ENCODE results near the gene SSBP2.
"Not testable (repeated sequence)": the region's sequence is repeated elsewhere in the genome, so short reads cannot be mapped to it uniquely, and the experiment has no call there.

SSBP2 gene

DNA sequence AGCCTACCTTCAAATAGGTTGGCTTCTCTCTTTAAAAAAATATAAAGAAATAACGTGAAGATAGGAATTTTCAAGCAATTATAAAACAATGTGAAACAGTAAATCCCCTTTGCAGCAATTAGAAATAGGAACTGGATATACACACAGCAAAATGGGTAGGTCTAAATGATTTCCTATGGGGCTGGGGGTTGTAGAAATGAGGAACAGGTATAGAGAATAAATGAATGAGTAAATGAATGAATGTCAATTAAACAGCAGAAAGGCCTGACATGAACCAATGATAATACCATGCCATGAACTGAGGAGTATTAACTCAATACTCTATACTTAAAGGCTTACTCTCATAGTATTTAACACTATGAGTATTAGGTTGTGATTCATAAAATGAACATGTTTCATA is 21.6 kb downstream of the SSBP2 start:
- DNase-seq (ENCODE audit: low read depth, low spot score), result no peak

DNA sequence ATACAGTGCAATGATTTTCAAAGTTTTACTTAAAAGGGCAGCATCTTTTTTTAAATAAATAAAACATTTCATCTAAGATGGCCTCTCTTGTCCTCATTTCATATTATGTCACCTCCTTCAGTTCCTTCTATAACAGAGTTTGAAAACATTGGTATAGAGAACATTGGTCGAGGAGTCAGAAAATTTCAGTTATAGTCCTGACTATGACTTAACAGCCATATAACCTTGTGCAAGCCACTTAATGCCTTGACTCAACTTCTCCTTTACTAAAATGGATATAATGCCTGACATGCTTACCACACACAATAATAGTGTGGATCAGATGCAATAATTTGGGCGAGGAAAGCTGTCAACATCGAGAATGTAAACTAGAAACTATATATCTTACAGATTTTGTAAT is 22.6 kb downstream of the SSBP2 start:
- DNase-seq (ENCODE audit: low read depth, low spot score), result no peak

DNA sequence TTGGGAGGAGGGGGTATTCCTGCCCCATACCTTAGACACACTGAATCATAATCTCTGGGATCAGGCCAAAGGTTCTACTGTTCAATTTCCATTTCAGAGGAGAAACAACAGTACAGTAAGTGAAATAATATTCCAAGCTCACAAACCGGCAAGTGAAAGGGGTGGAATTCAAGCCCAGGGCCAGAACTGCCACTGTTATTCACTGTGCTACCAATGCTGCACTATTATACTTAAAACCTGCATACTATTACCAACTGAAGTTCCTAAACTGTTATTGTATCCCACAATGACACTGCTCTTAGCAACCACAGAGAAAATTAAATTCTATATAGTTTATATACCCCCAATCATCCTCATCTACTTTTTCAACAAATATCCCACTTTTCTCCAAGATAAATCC is 24.6 kb downstream of the SSBP2 start:
- DNase-seq (ENCODE audit: low read depth, low spot score), result no peak

DNA sequence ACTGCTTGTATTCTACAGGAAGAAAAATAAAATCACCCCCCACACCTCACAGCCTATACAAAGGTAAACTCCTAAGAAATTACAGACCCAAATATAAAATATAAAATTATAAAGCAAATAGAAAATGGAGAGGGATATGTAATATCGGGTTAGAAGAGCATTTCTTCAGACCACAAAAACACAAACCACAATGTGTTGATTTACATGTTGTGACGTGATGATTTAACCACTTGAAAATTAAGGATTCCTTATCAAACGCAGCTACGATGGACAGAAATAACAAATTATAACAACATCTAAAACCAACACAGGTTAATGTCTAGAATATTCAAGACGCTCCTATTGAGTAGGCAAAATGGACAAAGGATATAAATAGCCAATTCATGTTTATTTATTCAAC is 26.3 kb downstream of the SSBP2 start:
- no peak for DNase-seq (ENCODE audit: low read depth, low spot score)

DNA sequence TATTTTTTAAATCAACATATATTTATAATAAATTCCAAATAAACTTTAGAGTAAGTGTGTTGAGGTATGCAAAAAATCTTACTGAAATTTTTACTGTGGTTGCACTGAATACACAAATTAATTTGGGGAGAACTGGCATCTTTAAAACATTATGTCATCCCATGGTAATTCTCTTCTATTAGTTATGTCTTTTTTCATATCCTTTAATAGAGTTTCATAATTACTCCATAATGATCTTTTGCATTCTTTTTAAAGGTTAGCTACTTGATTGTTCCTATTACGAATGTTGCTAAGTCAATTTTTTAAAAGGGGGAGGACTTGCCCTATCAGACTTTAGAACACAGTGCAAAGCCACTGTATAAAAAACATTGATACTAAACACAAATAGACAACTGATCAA is 26.8 kb downstream of the SSBP2 start:
- no peak for DNase-seq (ENCODE audit: low read depth, low spot score)

DNA sequence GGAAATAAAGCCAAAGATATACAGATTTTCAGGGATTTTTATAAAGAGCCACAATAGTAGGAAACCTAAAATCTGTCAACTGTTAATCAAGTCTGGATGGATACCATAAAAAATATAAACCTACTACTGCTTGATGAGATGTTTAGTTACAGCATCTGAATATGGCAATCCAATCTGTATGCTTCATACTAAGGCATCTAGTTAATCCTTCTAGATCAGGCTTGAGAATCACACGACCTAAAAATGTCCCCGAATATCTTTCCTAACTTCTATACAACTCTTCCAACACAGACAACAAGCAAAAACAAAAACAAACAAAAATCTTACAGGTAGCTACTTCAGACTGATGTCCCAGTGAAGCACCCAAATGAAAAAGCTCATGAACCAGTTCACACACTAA is 29.8 kb downstream of the SSBP2 start:
- no peak for DNase-seq (ENCODE audit: low read depth, low spot score)

DNA sequence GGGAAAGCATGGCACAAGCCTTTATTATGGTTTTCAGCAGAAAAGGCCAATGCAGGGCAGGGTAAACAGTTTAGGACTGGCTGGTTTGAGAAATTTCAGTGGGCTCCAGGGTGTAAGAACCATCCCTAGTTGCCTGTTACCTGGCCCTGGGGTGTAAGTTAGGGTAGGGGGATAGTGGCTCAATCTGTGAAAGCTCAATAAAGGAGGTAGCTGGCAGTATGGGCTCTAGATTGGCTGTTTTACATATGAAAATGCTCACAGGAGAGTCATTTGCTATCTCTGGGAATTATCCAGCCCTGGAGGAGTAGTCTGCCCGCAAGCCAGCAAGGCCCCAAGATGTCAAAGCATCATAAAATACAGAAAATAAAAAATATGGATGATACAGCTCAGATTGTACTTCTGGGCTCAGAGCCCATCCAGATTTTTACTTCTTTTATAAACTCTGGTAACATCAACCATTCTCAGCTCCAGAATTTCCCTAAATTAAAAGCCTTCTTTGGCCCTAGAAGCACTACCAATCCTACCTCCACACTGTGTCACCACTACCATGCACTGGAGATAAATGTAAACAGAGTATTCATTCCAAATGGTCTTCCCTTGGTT is 31.1 kb downstream of the SSBP2 start:
- DNase-seq (ENCODE audit: low read depth, low spot score), result no peak

DNA sequence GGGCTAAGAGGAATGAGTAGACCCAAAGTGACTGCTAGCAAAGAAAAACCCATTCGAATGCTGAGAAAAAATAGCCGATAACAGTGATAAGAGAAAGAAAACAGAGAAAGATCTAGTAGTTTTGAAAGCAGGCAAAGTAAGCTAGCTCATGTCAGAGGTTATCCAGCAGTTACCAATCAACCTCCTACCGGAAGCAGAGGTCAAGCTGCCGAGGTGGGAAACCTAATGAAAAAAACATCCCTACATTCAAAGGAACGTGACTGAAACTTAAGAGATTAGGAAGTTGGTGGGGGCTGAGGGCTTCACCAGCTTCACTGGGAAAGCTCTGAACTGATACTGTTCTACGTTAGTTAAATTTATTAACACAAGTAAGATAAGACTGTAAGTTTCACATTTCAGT is 32.6 kb downstream of the SSBP2 start:
- DNase-seq (ENCODE audit: low read depth, low spot score), result no peak

DNA sequence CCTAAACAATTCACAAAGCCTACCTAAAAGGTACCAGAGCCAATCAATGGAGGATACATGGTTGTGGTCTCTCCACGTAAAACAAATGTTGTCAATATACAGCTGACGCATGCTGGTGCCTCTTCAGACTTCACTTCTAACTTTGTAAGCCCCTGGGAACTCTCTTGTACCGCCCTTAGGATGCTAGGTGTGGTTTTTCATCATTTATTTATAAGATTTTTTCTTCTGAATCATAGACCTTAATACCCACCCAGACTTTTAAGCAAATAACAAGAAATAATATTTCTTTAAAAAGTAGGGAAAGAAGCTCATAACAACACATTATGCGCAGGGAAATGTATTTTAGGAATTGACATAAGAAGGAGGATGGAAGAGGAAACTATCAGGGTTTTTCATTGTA is 33.0 kb downstream of the SSBP2 start:
- DNase-seq (ENCODE audit: low read depth, low spot score), result no peak

DNA sequence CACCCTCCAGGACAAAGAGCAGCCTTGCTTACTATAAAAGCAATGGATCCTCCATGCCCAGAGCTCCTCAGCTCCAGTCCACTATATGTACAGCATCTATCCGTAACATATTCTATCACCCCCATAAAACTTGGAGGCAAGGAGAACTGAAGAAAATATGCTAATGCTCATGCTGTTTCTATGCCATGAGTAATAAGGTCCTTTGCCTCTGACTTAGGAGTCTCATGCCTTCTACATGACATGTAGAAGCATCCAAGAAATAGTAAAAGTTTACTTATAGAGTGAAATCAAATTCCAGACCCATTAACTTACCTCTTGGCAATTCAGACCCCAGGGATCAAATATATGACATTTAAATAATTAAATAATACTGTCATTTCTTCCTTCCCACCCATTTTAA is 33.7 kb downstream of the SSBP2 start:
- no peak for DNase-seq (ENCODE audit: low read depth, low spot score)

DNA sequence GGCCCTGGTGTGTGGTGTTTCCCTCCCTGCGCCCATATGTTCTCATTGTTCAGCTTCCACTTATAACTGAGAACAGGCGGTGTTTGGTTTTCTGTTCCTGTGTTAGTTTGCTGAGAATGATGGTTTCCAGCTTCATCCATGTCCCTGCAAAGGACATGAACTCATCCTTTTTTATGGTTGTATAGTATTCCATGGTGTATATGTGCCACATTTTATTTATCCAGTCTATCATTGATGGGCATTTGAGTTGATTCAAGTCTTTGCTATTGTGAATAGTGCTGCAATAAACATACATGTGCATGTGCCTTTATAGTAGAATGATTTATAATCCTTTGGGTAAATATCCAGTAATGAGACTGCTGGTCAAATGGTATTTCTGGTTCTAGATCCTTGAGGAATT is 36.8 kb downstream of the SSBP2 start:
- DNase-seq (ENCODE audit: low read depth, low spot score), result not testable (repeated sequence)

DNA sequence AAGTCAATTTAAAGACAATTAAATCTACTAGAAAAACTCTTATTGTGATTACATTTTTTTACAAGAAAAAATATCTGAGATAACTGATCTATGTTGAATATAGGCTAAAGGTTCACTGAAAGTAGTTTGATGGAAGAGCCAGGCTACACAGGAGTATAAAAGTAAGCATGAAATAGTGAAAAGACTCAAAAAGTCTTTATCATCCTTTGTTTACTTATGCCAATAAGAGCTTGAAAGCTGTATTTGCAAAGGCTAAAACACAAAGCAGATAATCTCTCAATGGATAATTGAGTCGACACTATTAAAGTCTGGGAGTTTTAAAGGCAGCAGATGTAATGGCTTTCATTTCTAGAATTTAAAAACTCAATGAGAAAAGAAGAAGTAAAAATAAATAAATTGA is 42.0 kb downstream of the SSBP2 start:
- DNase-seq (ENCODE audit: low read depth, low spot score), result no peak

DNA sequence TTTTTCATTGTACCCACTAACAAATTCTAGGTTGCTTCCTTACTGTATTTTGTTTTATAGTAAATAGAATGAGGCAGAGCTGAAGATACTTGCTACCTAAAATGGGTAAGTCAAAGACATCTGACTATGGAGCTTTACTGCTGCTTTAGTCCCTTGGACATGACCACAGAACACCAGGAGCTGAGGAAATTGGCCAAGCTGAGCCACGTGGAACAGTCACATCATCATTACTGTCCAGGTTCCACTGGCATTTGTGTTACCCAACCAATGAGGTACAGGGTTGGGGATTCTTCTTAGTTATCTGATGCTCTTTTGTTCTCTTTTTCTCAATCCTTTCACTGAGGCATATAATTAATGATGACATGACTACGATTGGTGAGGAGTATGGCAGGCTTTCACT is 47.1 kb downstream of the SSBP2 start:
- DNase-seq (ENCODE audit: low read depth, low spot score), result no peak

DNA sequence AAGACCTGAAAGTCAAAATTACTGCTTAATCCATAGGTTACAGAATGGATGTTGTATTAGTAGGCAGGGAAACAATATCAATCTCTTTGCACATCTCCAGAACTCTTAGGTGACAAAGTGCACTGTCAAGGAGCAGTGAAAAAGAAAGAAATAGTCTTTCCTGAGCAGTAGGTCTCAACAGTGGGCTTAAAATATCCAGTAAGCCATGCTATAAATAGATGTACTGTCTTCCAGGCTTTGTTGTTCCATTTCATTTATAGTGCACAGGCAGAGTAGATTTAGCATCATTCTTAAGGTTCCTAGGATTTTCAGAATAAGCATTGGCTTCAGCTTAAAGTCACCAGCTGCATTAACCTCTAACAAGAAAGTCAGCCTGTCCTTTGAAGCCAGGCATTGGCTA is 50.7 kb downstream of the SSBP2 start:
- no peak for DNase-seq (ENCODE audit: low read depth, low spot score)

DNA sequence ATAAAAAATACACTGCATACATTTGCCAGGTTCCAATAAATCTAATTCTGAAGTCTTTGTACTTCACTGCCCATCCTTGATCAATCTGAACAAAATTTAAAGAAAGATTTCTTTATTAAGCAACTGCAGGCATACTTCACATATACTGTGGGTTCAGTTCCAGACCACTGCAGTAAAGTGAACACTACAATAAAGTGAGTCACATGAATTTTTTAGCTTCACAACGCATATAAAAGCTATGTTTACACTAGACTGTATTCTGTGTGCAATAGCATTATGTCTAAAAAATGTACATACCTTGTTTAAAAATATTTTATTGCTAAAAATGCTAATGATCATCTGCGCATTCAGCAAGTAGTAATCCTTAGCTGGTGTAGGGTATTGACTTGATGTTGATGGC is 52.1 kb downstream of the SSBP2 start:
- DNase-seq (ENCODE audit: low read depth, low spot score), result no peak

DNA sequence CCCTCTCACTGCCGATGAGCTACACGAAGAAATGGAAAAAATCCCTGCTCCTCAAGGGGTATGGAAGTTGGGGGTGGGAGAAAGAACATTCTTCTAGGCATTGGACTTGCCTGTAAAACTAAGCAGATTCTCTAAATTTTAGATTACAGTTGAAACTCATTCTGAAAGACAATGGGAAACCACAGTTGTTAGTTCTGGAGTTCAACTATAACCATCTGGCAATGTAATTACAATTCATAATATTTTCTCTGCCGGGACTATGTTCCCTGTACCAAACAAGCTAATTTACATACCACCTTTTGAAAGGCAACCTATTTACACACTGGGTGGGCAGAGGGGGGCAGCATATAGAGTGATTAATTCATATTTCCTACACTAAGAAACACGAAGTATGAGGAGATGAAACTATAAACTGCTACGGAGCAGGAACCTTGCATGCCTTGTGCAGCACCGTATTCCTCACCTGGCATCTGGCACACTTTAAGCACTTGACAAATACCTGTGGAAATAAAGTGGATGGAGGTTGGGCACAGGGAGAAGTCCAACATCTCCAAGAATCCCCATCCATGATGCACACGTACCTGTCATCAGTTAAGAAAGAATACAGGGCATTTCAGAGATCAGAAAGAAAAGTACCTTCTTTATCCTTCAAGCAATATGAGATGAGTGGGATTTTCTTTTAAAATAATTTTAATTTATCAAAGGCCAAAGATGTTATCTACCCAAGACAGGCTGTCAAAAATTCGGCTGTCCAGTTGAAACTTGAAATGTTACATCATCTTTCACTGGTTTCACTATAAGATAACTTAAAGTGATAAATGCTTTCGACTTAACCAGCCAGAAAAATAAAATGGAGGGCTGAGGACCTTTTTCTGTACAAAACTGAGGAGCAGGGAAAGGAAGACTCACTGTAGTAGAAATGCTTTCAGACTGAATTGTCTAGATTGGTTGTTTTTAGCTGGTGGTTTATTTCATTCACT is 54.2 kb downstream of the SSBP2 start:
- DNase-seq (ENCODE audit: low read depth, low spot score), result no peak

DNA sequence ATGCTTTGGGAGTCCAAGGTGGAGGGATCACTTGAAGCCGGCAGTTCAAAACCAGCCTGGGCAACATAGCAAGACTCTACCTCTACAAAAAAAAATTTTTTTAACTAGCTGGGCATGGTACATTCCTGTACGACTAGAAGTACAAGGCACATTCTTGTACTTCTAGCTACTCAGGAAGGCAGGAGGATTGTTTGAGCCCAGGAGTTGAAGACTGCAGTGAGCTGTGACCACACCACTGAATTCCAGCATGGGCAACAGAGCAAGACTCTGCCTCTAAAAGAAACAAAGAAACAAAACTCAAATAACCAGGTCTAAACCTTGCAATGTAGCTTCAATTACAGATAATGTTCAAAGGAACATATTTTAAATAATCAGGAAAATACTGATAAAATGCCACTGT is 56.2 kb downstream of the SSBP2 start:
- no peak for DNase-seq (ENCODE audit: low read depth, low spot score)

DNA sequence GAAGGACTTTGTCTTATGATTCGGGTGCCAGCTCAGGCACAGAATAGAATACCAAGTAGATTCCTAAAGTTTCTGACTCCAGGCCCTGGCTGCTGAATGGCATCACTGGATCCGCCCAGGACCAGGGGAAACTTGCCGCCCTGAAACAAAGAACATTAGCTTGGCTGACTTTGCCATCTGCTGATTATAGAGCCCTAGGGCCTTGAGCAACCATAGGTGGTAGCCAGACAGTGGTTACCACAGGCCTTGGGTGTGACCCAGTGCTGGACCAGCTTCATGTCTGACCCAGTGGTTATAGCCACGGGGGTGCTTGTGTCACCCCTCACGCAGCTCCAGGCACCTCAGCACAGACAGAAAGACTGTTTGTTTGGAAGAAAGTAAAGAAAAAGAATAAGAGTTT is 62.7 kb downstream of the SSBP2 start:
- no peak for DNase-seq (ENCODE audit: low read depth, low spot score)

DNA sequence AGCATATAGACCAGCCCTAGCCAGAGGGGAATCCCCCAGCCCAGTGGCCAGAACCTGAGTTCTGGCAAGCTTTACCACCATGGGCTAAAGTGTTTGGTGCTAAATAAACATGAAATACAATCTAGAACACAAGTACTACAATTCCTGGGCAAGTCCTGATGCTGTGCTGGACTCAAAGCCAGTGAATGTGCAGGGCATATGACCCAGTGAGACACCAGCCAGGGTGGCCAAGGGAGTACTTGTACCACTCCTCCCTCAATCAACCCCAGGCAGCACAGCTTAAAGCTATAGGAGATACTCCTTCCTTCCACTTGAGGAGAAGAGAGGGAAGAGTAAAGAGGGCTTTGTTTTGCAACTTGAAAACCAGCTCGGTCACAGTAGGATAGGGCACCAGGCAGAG is 63.6 kb downstream of the SSBP2 start:
- no peak for DNase-seq (ENCODE audit: low read depth, low spot score)

DNA sequence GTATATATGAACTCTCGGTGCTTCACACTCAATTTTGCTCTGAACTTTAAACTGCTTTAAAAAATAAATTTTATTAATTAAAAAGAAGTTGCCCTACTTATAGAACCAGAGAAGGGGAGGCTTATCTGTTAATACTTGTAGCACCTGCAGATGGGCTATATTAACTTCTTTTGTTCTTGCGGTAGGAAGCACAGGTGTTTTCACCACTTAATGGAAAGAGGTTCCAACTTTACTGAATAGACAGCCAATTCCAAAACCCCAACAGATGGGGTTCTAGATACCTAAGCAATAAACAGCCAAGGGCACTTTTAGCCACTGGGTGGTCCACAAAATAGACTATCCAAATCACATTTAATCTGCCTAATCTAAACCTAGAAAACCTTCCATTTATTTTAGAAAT is 65.4 kb downstream of the SSBP2 start:
- no peak for DNase-seq (ENCODE audit: low read depth, low spot score)

DNA sequence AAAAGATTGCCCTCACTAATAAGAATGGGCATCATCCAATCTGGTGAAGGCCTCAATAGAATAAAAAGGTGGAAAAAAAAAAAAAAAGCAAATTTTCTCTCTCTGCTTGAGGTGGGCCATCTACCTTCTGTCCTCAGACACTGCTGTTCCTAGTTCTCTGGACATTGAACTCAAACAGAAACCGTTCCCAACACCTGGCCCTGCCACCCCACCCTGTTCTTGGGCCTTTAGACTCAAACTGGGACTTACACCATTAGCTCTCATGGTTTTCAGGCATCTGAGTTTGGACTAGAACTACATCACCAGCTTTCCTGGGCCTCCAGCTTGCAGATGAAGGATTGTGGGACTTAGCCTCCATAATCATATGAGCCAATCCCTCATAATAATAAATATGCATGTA is 71.0 kb downstream of the SSBP2 start:
- DNase-seq (ENCODE audit: low read depth, low spot score), result no peak

DNA sequence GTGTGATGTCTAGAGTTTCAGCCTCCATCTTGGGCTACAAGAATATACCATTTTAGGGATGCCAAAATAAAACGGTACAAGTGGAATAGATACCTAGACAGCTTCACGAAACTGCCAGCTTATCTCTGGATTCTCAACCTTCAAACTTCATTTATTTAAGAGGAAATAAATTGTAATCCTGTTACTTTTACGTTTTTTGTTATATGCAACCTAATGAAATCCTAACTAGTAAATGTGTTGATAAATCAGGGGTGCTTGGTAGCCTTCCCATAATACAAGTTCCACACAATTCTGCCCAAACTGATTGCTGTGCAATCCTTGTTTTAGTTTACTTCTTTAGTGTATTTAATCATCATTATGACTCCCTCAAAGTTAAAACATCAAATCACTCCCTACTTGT is 75.5 kb downstream of the SSBP2 start:
- DNase-seq (ENCODE audit: low read depth, low spot score), result no peak

DNA sequence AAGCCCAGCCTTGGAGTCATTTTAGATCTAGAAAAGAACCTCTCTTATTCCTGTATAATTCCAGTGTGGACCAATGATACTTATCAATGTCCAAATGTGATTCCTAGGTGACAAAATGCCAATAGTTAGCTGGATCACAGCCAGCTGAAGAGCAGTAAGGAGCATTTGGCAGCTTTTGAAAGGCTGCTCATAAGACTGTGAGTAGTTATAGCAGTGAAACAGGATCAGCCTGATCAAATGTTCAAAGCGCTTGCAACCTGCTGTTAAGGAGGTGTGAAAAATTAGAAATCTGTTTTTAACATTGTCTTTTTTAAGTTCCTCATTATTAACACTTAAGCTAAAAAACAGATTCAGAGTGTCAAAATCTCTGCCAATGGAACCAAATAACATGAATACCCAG is 85.1 kb downstream of the SSBP2 start:
- DNase-seq (ENCODE audit: low read depth, low spot score), result no peak

Data from brain pericyte (primary cell).